GM19025 (cell line): ENCODE data around the gene ZKSCAN2.
A peak's percentile ranks its signal among the peaks of the same experiment; 100 is the strongest.

ENCODE experiments used
- ATAC-seq: cut with Tn5 transposase; IDR thresholded peaks from one replicate; pipeline ENCODE4 v1.9.1; 2021; ENCODE audit warnings: mild to moderate bottlenecking, low read depth, moderate library complexity; ENCODE audit not compliant: unreplicated experiment

The ZKSCAN2 gene

DNA sequence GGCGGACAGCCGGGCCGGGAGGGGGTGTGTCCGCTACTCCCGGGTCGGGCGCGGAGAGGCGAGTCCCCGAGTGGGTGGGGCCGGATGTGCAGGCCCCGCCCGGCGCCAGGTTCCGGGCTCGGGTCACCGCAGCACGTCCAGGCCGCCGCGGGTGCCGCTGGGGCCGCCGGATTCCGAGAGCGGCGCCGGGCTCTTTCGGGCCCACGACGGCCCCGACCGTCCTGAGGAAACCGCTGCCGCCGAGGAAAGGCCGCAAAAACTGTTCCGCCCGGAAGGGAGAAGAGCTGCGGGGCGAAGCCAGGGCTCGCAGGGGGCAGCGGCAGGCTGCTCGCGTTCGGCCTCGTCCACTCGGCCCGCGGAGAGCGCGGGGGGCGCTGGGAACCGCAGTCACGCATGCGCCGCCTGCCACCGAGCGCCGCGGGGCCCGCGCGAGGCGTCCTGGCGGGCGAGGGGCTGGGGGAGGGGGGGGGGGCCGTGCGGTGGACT lies at the start of gene ZKSCAN2:
ZKSCAN2 (minus strand) TSS at position 376 of the 486 bp plus-strand sequence. CDS start 718 bp downstream, outside the sequence.
- ATAC-seq = peak; percentile 91

DNA sequence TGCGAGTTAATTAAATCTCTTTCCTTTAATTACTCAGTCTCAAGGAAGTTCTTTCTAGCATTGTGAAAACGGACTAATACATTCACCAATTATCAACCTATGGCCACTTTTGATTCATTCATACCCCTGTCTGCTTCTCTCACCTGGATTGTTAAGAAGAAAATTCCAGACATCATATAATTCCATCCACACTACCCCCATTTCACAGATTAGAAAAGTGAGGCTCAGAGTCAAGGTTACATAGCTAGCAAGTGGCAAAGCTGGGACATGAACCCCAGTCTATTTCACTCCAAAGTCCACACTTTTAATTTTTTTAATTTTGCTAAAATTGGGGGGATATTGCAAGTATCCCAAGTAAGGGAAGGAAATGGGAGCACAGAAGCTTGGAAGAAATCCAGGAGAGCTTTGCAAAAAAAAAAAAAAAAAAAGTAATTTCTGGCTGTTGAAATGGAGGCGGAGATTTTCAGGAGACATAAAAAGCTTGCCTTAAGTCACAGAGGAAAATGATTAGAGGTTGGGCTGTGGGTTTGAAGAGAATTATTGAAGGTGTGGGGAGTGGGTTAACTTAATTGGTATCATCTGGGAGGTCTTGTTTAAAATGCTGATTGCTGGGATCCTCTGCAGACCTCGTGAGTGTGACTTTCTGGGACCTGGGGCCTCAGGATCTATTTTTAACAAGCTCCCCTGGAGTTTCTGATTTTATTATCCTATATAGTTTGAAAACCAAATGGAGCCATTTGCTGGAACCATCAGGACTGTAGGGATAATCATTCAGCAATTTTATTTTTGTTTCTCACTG lies 42.3 kb upstream of the ZKSCAN2 start:
- ATAC-seq = no peak

DNA sequence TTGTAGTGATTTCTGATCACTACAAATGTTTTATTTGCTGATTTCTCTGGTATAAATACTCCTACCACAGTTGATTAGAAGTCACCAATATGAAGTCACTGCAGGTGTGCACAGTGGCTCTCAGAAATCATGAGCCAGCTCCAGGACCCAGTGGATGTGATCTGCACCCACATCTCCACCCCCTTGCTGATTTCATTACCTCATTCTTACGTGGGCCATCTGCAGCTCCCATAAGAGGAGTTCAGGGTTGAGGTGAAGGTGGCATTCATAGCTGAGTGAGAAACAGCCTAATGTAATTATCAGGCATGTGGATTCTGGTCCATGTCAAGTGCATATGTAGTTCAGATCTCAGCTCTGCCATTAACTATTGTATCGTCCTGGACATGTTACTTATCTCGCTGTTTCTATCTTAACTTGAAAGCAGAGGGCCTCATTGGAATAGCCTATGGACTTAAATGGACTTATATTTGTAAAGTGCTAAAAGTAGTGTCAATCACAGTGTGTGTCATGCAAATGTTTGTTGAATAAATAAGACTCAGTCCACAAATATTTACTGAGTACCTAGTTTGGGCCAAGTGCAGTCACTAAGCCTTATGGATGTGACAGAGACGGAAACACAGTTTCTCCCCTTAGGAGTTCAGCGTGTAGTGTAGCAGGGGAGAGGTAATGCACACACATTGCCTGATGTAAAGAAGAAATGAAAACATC lies 40.7 kb upstream of the ZKSCAN2 start:
- no peak for ATAC-seq

DNA sequence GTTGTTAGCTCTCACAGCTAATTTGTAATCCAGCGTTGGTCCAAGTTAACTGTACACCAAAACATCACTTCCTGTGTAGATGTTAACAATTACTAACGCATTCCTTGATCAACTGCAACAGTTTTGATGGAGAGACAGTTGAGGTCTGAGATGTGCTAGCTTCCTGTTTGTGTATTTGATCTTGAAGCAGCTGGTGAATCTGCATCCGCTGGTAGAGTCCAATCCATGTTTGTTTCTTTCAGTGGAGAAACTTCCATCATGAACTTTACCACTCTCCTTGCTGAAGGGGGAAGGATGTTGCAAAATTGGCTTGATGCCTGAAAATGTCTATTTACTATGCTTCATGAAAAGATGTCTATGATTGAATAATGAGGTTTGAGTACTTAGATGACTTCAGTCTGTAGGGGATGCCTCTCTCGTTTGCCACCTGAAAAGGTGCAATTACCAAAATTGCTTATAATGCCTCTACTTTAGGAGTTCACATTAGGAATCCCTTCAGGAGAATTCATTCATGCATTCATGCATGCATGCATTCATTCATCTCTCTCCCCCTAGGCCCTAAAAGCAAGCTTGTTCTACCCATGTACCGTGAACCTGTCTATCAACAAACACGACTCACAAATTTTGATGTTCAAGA lies 39.6 kb upstream of the ZKSCAN2 start:
- no peak for ATAC-seq

DNA sequence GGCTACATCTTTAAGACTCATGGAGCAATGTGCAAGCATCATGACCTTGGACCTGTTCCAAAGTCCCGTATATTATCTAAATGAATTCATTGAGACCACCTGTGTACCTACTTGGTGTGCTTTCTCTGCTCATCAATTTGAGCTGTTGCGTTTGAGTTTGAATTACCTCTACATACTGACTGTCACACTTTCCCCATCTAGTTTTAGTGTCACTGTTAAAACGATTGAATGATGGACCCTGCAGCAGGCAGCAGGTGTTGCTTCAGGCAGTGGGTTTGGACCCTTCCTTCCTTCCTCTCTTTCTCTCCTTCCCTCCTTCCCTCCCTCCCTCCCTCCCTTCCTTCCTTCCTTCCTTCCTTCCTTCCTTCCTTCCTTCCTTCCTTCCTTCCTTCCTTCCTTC lies 33.9 kb upstream of the ZKSCAN2 start:
- ATAC-seq = no peak

DNA sequence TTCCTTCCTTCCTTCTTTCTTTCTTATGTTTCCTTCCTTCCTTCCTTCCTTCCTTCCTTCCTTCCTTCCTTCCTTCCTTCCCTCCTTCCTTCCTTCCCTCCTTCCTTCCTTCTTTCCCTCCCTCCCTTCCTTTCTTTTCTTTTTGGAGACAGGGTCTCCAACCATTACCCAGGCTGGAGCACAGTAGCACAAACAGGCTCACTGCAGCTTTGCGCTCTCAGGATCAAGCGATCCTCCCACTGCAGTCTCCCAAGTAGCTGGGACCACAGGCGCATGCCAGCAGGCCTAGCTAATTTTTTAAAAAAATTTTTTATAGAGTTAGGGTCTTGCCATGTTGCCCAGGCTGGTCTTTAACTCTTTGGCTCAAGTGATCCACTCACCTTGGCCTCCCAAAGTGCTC lies 31.8 kb upstream of the ZKSCAN2 start:
- ATAC-seq = no peak

DNA sequence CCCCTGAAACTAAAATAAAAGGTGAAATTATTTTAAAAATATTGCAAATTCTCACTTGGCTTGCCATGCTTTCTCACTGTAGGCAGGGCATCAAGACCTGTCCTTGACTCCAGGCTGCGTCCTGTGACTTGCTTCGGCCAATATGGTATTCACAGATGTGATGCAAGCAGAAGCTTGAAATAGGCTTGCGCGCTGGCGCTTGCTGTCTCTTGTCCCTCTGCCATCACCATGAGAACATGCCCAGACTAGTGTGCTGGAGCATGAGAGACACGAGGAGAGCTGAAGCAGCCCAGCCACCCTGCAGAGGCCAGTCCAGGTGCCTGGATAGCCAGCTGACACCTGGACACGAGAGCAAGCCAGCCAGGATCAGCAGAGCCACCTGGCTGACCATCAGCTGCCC lies 21.8 kb upstream of the ZKSCAN2 start:
- ATAC-seq = no peak

DNA sequence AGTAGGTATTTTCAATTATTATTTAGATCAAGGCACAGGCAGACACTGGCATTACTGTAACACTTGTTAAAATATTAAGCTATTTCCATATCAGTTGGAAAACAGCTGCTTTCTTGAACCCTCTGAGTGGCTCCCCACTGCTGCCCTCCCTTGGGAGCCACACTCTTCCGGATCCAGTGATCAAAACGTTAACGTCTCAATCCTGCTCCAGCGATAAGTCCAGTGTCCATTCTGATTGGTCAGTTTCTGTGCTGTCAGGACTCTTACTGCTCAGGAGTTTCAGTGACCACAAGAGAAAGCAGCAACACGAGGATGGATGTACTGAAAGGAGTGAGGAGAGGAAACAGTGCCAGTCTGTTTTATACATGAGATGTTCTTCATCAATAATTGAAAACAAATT lies 13.8 kb upstream of the ZKSCAN2 start:
- no peak for ATAC-seq

DNA sequence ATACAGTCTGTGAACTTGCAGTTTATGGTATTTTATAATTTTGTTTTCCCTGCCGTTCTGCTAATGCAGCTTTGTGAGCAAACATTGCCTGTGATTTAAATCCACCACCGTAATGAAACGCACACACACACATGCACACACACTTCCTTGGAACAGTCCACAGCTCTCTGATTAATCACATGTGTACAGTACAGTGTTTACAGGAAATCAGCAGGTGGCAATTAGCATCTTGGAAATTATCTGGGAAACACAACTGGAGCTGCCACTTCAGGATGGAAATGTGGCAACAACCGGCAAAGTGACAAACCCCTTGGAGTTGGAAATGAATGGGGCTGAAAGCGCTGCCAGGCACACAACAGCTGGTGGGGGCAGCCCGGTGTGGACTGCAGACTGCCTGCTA lies 12.9 kb upstream of the ZKSCAN2 start:
- ATAC-seq = no peak

DNA sequence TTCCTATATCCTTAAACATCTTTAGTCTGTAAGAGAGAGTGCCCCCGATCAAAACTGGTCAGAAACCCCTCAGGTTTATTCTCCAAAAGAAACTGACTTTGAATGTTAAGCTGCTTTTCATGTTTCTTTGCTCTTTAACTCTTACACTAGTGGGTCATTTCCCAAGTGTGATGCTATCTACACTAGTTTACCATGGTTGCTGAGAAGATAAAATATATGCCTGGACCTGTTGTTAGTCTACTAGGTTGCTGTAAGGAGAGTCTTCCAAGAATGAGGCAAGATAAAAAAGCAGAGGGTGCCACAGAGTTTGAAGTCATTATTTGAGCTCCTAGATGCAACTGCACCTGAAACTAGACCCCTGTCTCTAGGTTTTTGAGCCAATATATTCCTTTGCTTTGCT lies 12.2 kb upstream of the ZKSCAN2 start:
- no peak for ATAC-seq

DNA sequence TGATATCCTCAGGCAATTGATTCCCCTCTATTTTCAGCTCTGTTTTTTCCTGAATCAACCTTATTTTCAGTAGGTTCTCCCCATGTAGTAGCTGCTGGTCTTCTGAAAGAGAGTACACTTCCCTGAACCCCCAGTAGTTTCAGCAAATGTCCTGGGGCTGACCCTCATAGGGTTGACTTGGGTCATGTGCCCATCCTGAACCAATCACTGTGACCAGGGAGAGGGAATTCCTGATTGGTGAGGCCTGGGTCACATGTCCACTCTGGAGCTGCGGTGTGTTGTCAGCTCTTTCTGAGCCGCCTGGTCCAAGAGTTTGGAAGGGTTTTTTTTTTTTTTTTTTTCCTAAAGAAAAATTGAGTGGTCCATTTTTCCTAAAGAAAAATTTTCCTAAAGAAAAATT lies 8.3 kb upstream of the ZKSCAN2 start:
- ATAC-seq = no peak

DNA sequence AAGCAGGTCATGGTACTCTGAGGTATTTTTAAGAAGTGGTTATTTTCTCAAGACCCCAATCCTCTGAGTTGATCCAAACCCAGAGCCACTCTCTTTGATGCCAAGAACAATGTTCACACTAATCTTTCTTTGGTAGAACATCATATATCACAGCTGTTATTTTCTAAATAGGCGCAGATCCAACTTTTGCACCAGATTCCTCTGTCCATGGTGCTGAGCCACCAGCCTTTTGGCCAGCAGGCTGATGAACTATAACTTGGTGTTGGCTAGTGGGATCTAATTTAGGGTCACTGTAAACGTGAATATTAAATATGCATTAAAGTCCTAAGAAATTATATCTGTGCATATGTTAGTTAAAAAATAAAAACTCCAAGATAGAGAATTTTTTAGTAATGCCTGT lies 7.0 kb upstream of the ZKSCAN2 start:
- ATAC-seq = no peak

DNA sequence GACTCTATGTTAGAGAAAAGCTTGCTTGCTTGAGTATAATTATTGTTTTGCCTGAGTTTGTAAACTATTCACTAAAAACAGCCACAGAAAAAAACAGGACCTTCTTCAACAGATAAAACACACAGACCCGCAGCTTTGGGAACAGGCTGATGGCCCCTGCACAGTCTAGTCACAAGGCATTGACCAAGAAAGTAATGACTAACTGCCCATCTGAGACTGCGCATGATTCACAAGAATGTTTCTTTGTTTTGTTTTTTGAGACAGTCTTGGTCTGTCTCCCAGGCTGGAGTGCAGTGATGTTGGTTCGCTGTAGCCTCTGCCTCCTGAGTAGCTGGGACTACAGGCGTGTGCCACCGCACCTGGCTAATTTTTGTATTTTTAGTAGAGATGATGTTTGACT lies 2.8 kb upstream of the ZKSCAN2 start:
- ATAC-seq = no peak

DNA sequence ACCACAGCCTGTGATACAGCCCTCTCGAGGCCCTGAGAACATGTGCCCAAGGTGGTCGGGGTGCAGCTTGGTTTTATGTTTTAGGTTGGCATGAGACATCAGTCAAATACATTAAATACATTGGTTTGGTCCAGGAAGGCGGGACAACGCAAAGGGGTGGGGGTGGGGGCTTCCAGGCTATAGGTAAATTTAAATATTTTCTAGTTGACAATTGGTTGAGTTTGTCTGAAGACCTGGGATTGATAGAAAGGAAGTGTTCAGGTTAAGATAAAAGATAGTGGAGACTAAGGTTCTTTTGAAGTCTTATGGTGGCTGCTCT lies 1.2 kb upstream of the ZKSCAN2 start:
- no peak for ATAC-seq

DNA sequence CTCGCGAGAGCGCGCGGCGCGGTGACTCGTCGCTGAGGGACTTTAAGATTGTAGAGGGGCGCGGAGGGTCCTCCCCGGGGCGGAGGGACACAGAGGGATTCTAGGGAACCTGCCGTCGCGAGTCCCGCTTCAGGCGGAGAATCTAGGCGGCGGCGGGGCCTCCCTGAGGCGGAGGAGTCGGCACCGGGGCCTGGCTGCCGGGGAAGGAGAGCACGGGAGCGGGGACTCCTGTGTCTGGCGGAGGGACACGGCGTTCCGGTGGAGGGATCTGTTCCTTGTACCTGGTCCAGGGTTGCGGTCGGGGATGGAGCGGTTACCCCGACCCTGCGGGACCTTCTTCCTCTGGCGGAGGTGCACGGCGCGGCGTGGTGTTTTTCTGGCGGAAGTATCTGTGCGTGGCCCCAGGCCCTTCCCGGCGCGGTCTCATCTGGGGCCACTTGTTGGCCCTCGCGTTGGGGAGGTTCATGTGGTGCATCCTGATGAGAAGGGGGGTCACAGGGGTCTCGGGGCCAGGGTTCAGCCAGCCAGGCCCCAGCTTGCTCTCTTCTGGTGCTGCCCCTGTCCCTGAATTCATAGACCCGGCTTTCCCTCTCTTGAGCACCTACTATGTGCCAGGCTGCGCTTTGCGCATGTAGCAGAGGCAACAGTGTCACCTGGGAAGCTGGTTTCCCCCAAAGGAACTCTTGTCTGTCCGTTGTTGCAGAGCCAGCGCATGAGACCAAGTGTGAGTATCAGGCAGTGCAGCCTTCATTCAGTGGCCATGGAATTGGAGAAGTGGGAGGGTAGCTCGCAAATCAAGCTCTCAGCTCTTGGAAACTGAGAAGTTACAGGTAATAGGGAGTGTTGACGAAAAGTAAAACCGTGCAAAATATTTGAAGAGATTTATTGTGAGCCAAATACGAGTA lies 563 bp upstream of the ZKSCAN2 start:
- ATAC-seq = peak; percentile 30

DNA sequence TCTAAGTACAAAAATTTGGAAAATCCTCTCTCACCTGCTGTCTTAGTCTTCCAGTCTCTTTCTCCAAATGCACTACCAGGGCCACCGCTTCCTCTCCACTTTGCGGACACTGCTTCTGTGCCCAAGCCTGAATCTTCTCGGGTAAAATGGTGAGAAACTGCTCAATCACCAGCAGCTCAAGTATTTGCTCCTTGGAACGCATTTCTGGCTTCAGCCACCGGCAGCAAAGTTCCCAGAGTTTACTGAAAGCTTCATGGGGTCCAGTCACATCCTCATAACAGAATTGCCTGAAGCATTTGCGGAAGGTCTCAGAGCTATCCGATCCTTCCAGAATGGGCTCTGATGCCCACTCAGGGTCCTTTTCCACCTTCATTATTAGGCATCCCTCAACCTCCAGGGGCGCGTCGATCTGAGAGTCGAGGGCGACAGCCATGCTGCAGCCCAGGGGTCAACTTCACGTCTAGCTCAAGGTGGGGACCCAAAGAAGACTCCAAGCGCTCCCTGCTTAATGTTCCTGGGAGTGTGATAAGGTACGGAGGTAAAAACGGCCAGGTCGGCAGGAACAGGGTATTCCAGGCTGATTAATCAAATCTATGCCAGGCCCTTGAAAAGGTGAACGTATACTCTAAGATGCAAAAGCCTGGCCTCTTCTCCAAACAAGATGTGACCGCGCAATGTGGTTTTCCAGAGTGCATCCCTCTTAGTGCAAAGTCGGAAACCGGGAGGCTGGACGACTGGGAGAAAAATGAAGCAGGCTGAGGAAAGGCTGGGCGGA lies 763 bp downstream of the ZKSCAN2 start:
- ATAC-seq = no peak

DNA sequence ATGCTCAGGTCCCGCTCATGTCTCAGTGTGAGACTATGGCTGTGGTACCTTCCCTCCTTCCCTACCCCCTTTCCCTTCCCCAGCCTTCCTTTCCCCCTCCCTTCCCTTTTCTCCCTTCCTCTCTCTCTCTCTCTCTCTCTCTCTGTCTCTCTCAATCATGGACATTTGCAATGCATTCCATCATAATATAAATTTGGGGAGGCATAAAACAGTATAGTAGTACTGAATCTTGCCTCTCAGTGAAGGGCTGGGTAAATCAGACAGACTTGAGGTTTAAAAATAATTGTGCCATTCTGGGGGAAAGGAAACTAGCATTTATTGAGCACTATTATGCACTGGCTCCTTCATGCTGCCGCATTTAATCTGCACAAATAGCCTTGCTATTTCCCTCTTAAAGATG lies 4.3 kb downstream of the ZKSCAN2 start:
- ATAC-seq = no peak

DNA sequence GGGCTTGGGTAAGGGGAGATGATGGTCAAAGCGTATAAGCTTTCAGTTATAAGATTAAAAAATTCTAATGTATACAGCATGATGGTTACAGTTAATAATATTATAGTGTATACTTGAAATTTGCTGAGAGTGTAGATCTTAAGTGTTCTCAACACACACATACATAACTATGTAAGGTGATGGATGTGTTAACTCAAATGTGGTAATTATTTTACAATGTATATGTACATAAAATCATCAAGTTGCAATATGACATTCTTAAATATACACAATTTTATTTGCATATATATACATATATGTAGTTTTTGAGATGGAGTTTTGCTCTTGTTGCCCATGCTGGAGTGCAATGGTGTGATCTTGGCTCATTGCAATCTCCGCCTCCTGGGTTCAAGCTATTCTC lies 7.2 kb downstream of the ZKSCAN2 start:
- no peak for ATAC-seq

DNA sequence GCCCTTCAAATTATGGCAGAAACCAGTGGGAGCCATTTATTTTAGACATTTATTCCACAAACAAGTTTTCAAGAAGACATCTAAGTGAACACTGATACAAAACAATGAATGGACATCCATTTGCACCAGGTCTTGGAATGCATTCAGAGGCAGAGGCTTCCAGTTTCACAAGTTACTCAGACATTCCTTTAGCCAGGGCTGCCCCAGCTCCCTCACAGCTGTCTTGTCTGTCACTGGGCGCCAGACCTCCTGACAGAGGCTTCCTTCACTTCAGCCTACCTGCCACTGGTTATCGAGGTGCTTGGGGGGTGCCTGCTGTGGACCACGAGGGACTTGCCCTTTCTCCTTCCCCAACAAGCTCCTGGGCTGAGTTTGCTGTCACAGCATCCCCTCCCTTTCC lies 21.7 kb downstream of the ZKSCAN2 start:
- no peak for ATAC-seq

DNA sequence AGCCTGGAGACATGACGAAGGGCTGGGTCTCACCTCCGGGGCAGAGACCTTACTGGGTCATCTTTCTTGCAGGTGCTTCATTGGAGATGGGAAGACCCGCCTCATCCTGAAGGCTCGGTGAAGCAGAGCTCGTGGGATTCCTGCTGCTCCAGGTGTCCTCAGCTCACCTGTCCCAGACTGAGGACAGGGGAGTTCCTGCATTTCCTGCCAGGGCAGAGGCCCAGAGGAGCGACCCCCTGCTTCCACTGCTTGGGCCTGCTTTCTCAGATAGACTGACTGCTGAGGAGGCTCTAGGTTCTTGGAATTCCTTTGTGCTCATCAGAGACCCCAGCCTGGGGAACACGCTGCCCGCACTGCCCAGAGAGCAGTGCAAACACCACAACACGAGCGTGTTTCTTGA lies 29.3 kb downstream of the ZKSCAN2 start:
- ATAC-seq = no peak
